Spleen (tissue), 11 donors: ENCODE data around the gene ACP3. TPM values are rescaled to one million over a fixed set of nuclear protein-coding genes. Genes with fewer than 3 reads are reported as not detected.

Source experiments
- DNase-seq: peaks from one replicate; pipeline ENCODE4 v3.0.0-alpha.2; 2020
- H3K27ac ChIP-seq, 8 donors: fragments of 200-600 bp; sonication (generic) in 7 of 8; 1 replicate in 4 of 8; 2 replicates in 4 of 8; pipeline versions ENCODE4 v1.5.0 to v1.8.0; 2016 to 2021; ENCODE audit warnings: inconsistent platforms in 4 of 8, mild to moderate bottlenecking in 4 of 8, moderate library complexity in 1 of 8
- H3K27me3 ChIP-seq, 7 donors: fragments of 200-600 bp; sonication (generic) in 6 of 7; replicated peaks in 1 of 7; 1 replicate in 4 of 7; 2 replicates in 3 of 7; pipeline versions ENCODE4 v1.5.0 to v1.8.0; 2016 to 2021; ENCODE audit warnings: inconsistent platforms in 3 of 7, mild to moderate bottlenecking in 1 of 7
- H3K36me3 ChIP-seq, 6 donors: fragments of 200-600 bp; sonication (generic) in 5 of 6; 1 replicate in 4 of 6; 2 replicates in 2 of 6; pipeline versions ENCODE4 v1.5.0 to v1.8.0; 2016 to 2021; ENCODE audit warnings: inconsistent platforms in 2 of 6
- H3K4me1 ChIP-seq, 6 donors: fragments of 200-600 bp; sonication (generic) in 5 of 6; 1 replicate in 3 of 6; 2 replicates in 3 of 6; pipeline versions ENCODE4 v1.5.0 to v1.8.0; 2016 to 2021; ENCODE audit warnings: inconsistent platforms in 3 of 6
- H3K4me3 ChIP-seq, 8 donors: fragments of 200-600 bp; sonication (generic) in 7 of 8; 1 replicate in 4 of 8; 2 replicates in 4 of 8; pipeline versions ENCODE4 v1.5.0 to v1.8.0; 2016 to 2021; ENCODE audit warnings: inconsistent platforms in 4 of 8, mild to moderate bottlenecking in 4 of 8, moderate library complexity in 2 of 8
- H3K9me3 ChIP-seq, 8 donors: fragments of 200-600 bp; sonication (generic) in 7 of 8; 1 replicate in 4 of 8; 2 replicates in 4 of 8; pipeline versions ENCODE4 v1.5.0 to v1.8.0; 2016 to 2021; ENCODE audit warnings: inconsistent platforms in 4 of 8
- CTCF ChIP-seq, 11 experiments: fragments of 200-600 bp in 7 of 11; fragments of 450-650 bp in 4 of 11; sonication (generic) in 4 of 11; IDR thresholded peaks in 8 of 11; conservative IDR thresholded peaks in 3 of 11; 1 replicate in 7 of 11; 2 replicates in 4 of 11; pipeline versions ENCODE4 v1.4.0 to v1.8.0; 2016 to 2021; ENCODE audit warnings: antibody characterized with exemption in 11 of 11, inconsistent platforms in 4 of 11, mild to moderate bottlenecking in 1 of 11
- POLR2A ChIP-seq, 3 donors: fragments of 450-650 bp; IDR thresholded peaks; one replicate each; pipeline ENCODE4 v1.5.1; 2017; ENCODE audit warnings: antibody characterized with exemption in 3 of 3, mild to moderate bottlenecking in 1 of 3
- POLR2AphosphoS5 ChIP-seq, 3 donors: sonication (generic); formaldehyde crosslinking; IDR thresholded peaks; one replicate each; pipeline ENCODE4 v1.5.1; 2017; ENCODE audit warnings: antibody characterized with exemption in 3 of 3
- WGBS, 5 donors: extraction: QIAGEN DNeasy Blood & Tissue Kit in 3 of 5; methylation state at CpG; one replicate each; pipeline versions ENCODE4 v1.1.5 to v1.1.7; 2013 to 2018; 5-methylcytosine and 5-hydroxymethylcytosine counted together
- intact Hi-C: fragments of 100-400 bp; cut with DNase I; formaldehyde crosslinking; loops from one replicate; pipeline ENCODE4 v1.15.0; 2023; ENCODE audit warnings: low total_unique reads
- polyA plus RNA-seq, 3 donors: library from polyadenylated mRNA; stranded (reverse); fragments of 200-250 nt; gene quantifications; one replicate each; pipeline ENCODE4 v1.2.1, GENCODE V29; 2013
- total RNA-seq, 7 donors: library from RNA; depleted of rRNA in 3 of 7; stranded (reverse); fragments of >200 nt in 3 of 7; fragmentation: NEBNext Ultra II Directional in 4 of 7; extraction: Animal tissue kit (Norgen Biotek cat#: 25700) in 4 of 7; gene quantifications; one replicate each; pipeline versions ENCODE4 v1.1.0 to v1.2.1, GENCODE V29; 2016 to 2021
- donor health status: healthy with polysubstance abuse.
- donor health status: DM: no; HTN: no; CAD: no; lungs with moderate emphysema.
- donor health status: DM: no; HTN: no; CAD: no.
- donor health status: Bipolar disorder and iron deficiency.
- donor health status: healthy.
- donor health status: DM: no; HTN: no; CAD: no.
- donor health status: DM: yes; HTN: yes; CAD: no.

Gene ACP3
- total and polyA plus RNA-seq, 10 donors, result 0.09 to 16.3 (median 5.4) TPM

GRCh38 chr3:132347811-132348210 lies 30.6 kb downstream of the ACP3 start:
- no peaks in the 10 kb centered on the region for H3K9me3 ChIP-seq
- H3K36me3 ChIP-seq, result peaks cover 0 to 67% (median 0%) of the 10 kb centered on the region in 6 donors
- H3K4me1 ChIP-seq, result peaks cover 0 to 10% (median 6%) of the 10 kb centered on the region in 6 donors
- H3K4me3 ChIP-seq, result no peak overlapping the region
- H3K27ac ChIP-seq, result no peak overlapping the region
- no peaks in the 10 kb centered on the region for H3K27me3 ChIP-seq
- intact Hi-C loops, result no loop called here
- TF ChIP-seq CTCF (IDR thresholded peaks at IDR 0.05 in 8 of 11, conservative IDR thresholded peaks at IDR 0.05 in 3 of 11) (no peak), POLR2A (IDR thresholded peaks at IDR 0.05) (no peak), POLR2AphosphoS5 (IDR thresholded peaks at IDR 0.05) (no peak)
- DNase-seq, result no peak
- 31 to 93% (median 85%) methylated on average over 1 of the region's 1 CpG for WGBS, 5 donors

- Histone ChIP-seq H3K36me3 (peaks cover 0 to 70% (median 0%) of the 10 kb centered on the region in 6 donors), H3K27me3 (no peaks in the 10 kb centered on the region), H3K4me3 (no peak overlapping the region), H3K4me1 (peaks cover 0 to 6% (median 2%) of the 10 kb centered on the region in 6 donors), H3K9me3 (no peaks in the 10 kb centered on the region), H3K27ac (no peak overlapping the region)
- no peak for DNase-seq
- intact Hi-C loops, result no loop called here
- 85 to 100% (median 96%) methylated on average over 1 of the region's 1 CpG for WGBS, 5 donors
- TF ChIP-seq POLR2A (IDR thresholded peaks at IDR 0.05) (no peak), POLR2AphosphoS5 (IDR thresholded peaks at IDR 0.05) (no peak), CTCF (IDR thresholded peaks at IDR 0.05 in 8 of 11, conservative IDR thresholded peaks at IDR 0.05 in 3 of 11) (no peak)
Measured at GRCh38 chr3:132348531-132348930, 31.3 kb downstream of the ACP3 start.

DNA sequence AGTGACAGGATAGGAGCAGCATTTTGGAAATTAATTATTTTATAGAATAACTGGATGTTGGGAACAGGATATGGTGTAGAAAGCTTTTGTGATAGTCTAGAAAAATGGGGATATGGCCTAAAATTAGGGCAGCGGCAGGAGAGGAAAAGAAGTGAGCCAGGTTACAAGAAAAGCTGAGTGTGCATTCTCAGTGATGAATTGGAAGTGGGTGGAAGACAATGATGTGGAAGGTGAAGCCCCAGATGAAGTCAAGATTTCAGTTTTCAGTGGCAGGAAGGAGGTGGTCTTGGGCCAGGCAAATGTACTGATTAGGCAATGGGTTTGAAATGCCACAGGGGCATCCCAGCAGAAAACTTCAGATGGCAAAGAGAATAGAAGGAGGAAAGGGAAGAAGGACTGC lies 33.6 kb downstream of the ACP3 start:
- 18 to 93% (median 81%) methylated on average over 1 of the region's 1 CpG for WGBS, 5 donors
- H3K27me3 ChIP-seq, result no peaks in the 10 kb centered on the region
- no peak overlapping the region for H3K4me3 ChIP-seq
- H3K4me1 ChIP-seq, result peaks cover 0 to 6% (median 2%) of the 10 kb centered on the region in 6 donors
- intact Hi-C loops, result loop anchor here (10.0 kb wide), 1 partner anchor 294 kb away; no protein-coding TSS in a partner anchor
- DNase-seq, result no peak
- TF ChIP-seq POLR2AphosphoS5 (IDR thresholded peaks at IDR 0.05), result no peak
- TF ChIP-seq POLR2A (IDR thresholded peaks at IDR 0.05), result no peak
- TF ChIP-seq CTCF (IDR thresholded peaks at IDR 0.05 in 8 of 11, conservative IDR thresholded peaks at IDR 0.05 in 3 of 11), result no peak
- H3K36me3 ChIP-seq, result peaks cover 0 to 75% (median 0%) of the 10 kb centered on the region in 6 donors
- H3K9me3 ChIP-seq, result no peaks in the 10 kb centered on the region
- no peak overlapping the region for H3K27ac ChIP-seq

- Histone ChIP-seq H3K4me3 (no peak overlapping the region), H3K36me3 (peaks cover 0 to 72% (median 0%) of the 10 kb centered on the region in 6 donors), H3K27ac (no peak overlapping the region), H3K27me3 (no peaks in the 10 kb centered on the region), H3K9me3 (no peaks in the 10 kb centered on the region), H3K4me1 (peaks cover 0 to 6% (median 2%) of the 10 kb centered on the region in 6 donors)
- 74 to 88% (median 81%) methylated on average over 5 of the region's 5 CpGs for WGBS, 5 donors
- DNase-seq, result no peak
- intact Hi-C loops, result loop anchor here (10.0 kb wide), 1 partner anchor 293 kb away; no protein-coding TSS in a partner anchor
- TF ChIP-seq POLR2AphosphoS5 (IDR thresholded peaks at IDR 0.05), result no peak
- no peak for TF ChIP-seq POLR2A (IDR thresholded peaks at IDR 0.05)
- TF ChIP-seq CTCF (IDR thresholded peaks at IDR 0.05 in 8 of 11, conservative IDR thresholded peaks at IDR 0.05 in 3 of 11), result no peak
Measured at GRCh38 chr3:132351222-132351806, 34.1 kb downstream of the ACP3 start.
